Measurements from ENCODE around the gene MRPS10. TPM values are rescaled to one million over a fixed set of nuclear protein-coding genes. Genes with fewer than 3 reads are reported as not detected.

MRPS10 gene
- total RNA-seq, 1 experiment from 2014 or later, result 62.1 TPM

- Histone ChIP-seq H2AFZ (ENCODE audit: low read depth, low read length, poor library complexity, severe bottlenecking) (no peak overlapping the region), H3K4me1 (ENCODE audit: control insufficient read depth in 1 of 2, insufficient read depth in 2 of 2, low read length in 2 of 2) (peaks cover 17 to 20% of the 10 kb centered on the region in 2 experiments), H3K4me3 (replicated peaks in 1 of 2; ENCODE audit: low read depth in 1 of 2, low read length in 2 of 2) (no peak overlapping the region), H3K27ac (ENCODE audit: low read depth, low read length) (no peak overlapping the region), H4K20me1 (ENCODE audit: insufficient read depth) (no peaks in the 10 kb centered on the region), H3K4me2 (ENCODE audit: low read length) (no peak overlapping the region), H3K9me3 (ENCODE audit: control insufficient read depth in 1 of 2, insufficient read depth in 1 of 2, low read depth in 1 of 2, low read length in 2 of 2) (no peaks in the 10 kb centered on the region), H3K27me3 (ENCODE audit: insufficient read depth, low read length) (no peaks in the 10 kb centered on the region), H3K9ac (ENCODE audit: low read length) (no peak overlapping the region), H3K36me3 (ENCODE audit: control insufficient read depth in 1 of 2, insufficient read depth in 2 of 2, low read length in 2 of 2) (0 out of 4 replicates have a peak, but pooled peaks cover 0 to 7% of the 10 kb centered on the region in 2 experiments), H3K79me2 (ENCODE audit: insufficient read depth, low read length) (no peaks in the 10 kb centered on the region), H3K9me2 (ENCODE audit: insufficient read depth) (no peaks in the 10 kb centered on the region)
- DNase-seq (ENCODE audit: low read depth, low spot score) (no peak), ATAC-seq (no peak)
- ChIA-PET CTCF (no interaction called here), RAD21 (ENCODE audit: low non-redundant PET in 1 of 2, low total read pairs in 2 of 2, uncharacterized antibody in 2 of 2, unreplicated experiment in 2 of 2) (no interaction called here), POLR2A (no interaction called here)
- TF ChIP-seq EZH2 (IDR thresholded peaks at IDR 0.05), result no peak
- TF ChIP-seq SRF (IDR thresholded peaks at IDR 0.05; ENCODE audit: low read depth), result no peak
- no peak for TF ChIP-seq CEBPB (IDR thresholded peaks at IDR 0.05; ENCODE audit: low read depth)
- TF ChIP-seq ZBTB33 (IDR thresholded peaks at IDR 0.05; ENCODE audit: extremely low read depth, insufficient replicate concordance, low read length), result no peak
- no peak for TF ChIP-seq POLR2AphosphoS5 (IDR thresholded peaks at IDR 0.05; ENCODE audit: low read depth, low read length)
- TF ChIP-seq CBX3 (IDR thresholded peaks at IDR 0.05; ENCODE audit: low read depth), result no peak
- TF ChIP-seq ELF1 (IDR thresholded peaks at IDR 0.05; ENCODE audit: borderline replicate concordance, low read depth), result no peak
- TF ChIP-seq EGR1 (IDR thresholded peaks at IDR 0.05; ENCODE audit: low read depth), result no peak
- no peak for TF ChIP-seq ZNF274 (IDR thresholded peaks at IDR 0.05; ENCODE audit: low read depth, low read length)
- TF ChIP-seq, protein P1, sequence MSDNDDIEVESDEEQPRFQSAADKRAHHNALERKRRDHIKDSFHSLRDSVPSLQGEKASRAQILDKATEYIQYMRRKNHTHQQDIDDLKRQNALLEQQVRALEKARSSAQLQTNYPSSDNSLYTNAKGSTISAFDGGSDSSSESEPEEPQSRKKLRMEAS (IDR thresholded peaks at IDR 0.05), result no peak
- TF ChIP-seq POLR2A (IDR thresholded peaks at IDR 0.05; ENCODE audit: borderline replicate concordance, extremely low read depth, insufficient read depth, insufficient read length), result no peak
- no peak for TF ChIP-seq JUND (IDR thresholded peaks at IDR 0.05)
- TF ChIP-seq EZH2phosphoT487 (IDR thresholded peaks at IDR 0.05; ENCODE audit: borderline replicate concordance), result no peak
- TF ChIP-seq FOSL1 (IDR thresholded peaks at IDR 0.05; ENCODE audit: low read depth), result no peak
- intact Hi-C loops (cut with micrococcal nuclease), result no loop called here
- BruUV-seq (replicated peaks), result no TSS peak
Observed at GRCh38 chr6:42241915-42242314, 24.3 kb upstream of the MRPS10 start.
